ENCODE results near the gene ATP23.

ATP23 gene

DNA sequence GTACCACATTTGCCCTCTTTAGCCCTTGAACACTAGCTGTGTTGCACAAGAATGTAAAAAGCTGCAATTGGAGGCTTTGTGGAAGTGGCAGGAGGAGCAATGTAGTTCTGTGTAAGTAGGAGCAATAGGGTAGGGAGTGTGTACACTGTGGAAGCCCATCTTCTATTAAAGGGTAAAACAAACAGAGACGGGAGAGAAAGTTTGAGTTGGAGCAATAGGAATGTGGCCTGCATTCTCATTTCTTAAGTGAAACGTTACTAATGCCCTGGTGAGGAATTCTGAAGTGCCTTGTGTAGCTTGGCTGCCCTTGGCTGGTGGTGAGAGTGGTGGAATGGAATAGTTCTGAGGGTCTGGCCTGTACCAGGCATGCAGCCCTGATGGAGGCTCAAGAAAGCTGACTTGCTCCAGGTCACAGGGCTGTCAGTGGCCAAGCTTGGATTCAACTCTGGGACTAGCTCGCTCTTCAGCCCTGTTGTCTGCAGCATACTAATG is 38.8 kb upstream of the ATP23 start:
- TF ChIP-seq GATA1 (IDR thresholded peaks at IDR 0.05; ENCODE audit: low read depth, low read length) (no peak), POLR2A (IDR thresholded peaks at IDR 0.05; ENCODE audit: low read length) (no peak)
- no peak for DNase-seq

DNA sequence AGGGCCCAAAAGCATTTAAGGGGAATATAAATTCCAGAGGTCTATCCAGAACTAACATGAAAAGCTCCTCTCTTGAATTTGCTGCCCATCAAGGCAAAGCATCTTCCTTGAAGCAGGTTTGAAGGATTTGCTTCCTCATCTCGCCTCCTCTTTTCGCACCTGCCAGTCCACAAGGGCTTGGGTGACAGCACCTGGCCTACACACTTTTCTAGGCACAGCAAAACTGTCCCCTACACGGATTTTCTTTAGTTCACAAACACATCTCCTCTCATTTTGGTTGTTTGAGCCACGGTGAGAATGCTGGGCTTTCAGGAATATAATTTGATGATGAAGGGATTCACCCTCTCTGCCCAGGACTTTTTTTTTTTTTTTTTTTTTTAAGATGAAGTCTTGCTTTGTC is 36.9 kb upstream of the ATP23 start:
- no peak for DNase-seq
- TF ChIP-seq GATA1 (IDR thresholded peaks at IDR 0.05; ENCODE audit: low read depth, low read length) (no peak), POLR2A (IDR thresholded peaks at IDR 0.05; ENCODE audit: low read length) (no peak)

GRCh38 chr12:57904848-57905811 is 36.2 kb upstream of the ATP23 start:
- peak; percentile 82 to 91 for DNase-seq
- TF ChIP-seq POLR2A (IDR thresholded peaks at IDR 0.05; ENCODE audit: low read length), result no peak
- TF ChIP-seq GATA1 (IDR thresholded peaks at IDR 0.05; ENCODE audit: low read depth, low read length), result no peak

- DNase-seq, result no peak
- no peak for TF ChIP-seq GATA1 (IDR thresholded peaks at IDR 0.05; ENCODE audit: low read depth, low read length)
- TF ChIP-seq POLR2A (IDR thresholded peaks at IDR 0.05; ENCODE audit: low read length), result no peak
Measured at GRCh38 chr12:57905812-57906475, 35.4 kb upstream of the ATP23 start.

- TF ChIP-seq GATA1 (IDR thresholded peaks at IDR 0.05; ENCODE audit: low read depth, low read length) (no peak), POLR2A (IDR thresholded peaks at IDR 0.05; ENCODE audit: low read length) (no peak)
Measured at GRCh38 chr12:57906821-57907220, 34.5 kb upstream of the ATP23 start.

DNA sequence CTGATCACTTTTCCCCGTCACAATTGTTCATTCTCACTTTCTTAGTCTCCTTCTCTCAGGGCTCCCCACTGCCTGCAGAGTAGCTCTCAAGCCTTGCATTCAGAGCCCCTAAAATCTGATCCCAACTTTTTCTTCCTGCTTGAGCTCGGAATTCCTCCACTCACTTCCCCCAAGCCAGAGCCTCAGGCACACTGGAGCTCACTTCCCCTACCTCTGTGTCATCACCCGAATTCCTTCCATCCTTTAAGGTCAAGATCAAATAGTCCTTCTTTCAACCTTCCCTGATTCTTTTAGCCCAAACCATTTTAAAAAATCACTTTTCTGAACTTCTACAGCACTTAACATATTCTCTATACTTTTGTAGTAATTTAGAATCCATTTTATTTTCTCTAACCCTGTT is 34.1 kb upstream of the ATP23 start:
- no peak for DNase-seq
- TF ChIP-seq GATA1 (IDR thresholded peaks at IDR 0.05; ENCODE audit: low read depth, low read length) (no peak), POLR2A (IDR thresholded peaks at IDR 0.05; ENCODE audit: low read length) (no peak)

More at GRCh38 chr12:57906821-57907220, 34.5 kb upstream of the ATP23 start:
- no peak for DNase-seq

DNA sequence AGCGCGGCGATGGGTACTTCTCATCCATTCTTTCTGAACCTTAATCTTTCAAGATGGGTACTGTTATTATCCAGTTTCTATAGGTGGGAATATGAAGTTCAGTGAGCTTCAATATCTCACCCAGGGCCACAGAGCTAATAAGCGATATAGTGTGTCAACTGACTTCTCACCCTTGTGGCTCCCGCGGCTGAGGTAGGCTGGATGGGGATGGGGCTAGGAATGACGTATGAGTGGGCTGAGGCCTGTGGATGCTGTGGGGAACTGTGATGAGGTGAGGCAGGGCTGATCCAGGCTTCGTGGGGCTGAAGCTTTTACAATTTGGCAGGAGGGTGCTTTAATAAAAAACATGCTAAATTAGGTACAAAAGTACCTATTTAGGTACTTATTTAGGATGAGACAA is 32.9 kb upstream of the ATP23 start:
- DNase-seq, result no peak
- TF ChIP-seq POLR2A (IDR thresholded peaks at IDR 0.05; ENCODE audit: low read length), result no peak
- TF ChIP-seq GATA1 (IDR thresholded peaks at IDR 0.05; ENCODE audit: low read depth, low read length), result no peak

GRCh38 chr12:57909056-57909455 is 32.3 kb upstream of the ATP23 start:
- no peak for DNase-seq
- TF ChIP-seq POLR2A (IDR thresholded peaks at IDR 0.05; ENCODE audit: low read length) (no peak), GATA1 (IDR thresholded peaks at IDR 0.05; ENCODE audit: low read depth, low read length) (no peak)

DNA sequence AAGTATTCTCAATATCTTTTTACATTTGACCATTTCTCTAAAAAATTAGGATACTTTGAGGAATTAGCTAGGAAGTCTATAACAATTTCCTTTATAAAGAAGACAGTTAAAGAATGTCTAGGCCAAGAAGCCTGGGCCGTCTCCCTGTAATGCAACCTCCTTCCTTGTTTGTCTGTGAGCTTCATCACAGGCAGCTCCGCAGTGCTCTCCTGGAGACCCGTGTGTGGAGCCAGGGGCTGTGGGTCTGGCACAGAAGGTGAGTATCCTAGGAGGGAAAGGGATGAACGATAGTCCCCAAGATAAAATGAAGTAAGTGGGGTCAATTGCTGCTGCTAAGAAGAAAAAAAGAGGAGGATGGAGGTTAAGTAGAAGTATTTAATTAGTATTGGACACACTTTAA is 31.8 kb upstream of the ATP23 start:
- no peak for TF ChIP-seq GATA1 (IDR thresholded peaks at IDR 0.05; ENCODE audit: low read depth, low read length)
- no peak for TF ChIP-seq POLR2A (IDR thresholded peaks at IDR 0.05; ENCODE audit: low read length)
- no peak for DNase-seq

DNA sequence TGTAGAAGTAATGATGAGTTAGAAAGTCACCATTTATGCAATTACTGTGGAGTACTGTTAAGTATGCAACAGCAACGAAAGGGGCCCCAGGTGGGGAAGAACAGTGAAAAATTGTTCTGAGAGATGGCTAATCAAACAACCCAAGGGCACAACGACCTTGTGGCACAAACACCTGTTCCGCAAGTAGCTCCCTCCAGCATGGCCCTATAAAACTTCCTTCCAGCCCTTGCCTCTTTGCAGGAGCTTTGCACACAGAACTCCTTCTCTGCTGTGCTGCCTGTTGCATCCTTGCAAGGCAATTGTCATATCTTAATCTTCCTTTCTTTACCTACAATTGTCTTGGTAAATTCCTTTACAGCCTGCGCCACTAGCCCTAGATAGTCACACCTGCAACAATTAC is 23.2 kb upstream of the ATP23 start:
- TF ChIP-seq POLR2A (IDR thresholded peaks at IDR 0.05; ENCODE audit: low read length), result no peak
- TF ChIP-seq GATA1 (IDR thresholded peaks at IDR 0.05; ENCODE audit: low read depth, low read length), result no peak
- no peak for DNase-seq

GRCh38 chr12:57927086-57927485 is 14.3 kb upstream of the ATP23 start:
- TF ChIP-seq POLR2A (IDR thresholded peaks at IDR 0.05; ENCODE audit: low read length), result no peak
- no peak for TF ChIP-seq GATA1 (IDR thresholded peaks at IDR 0.05; ENCODE audit: low read depth, low read length)

DNA sequence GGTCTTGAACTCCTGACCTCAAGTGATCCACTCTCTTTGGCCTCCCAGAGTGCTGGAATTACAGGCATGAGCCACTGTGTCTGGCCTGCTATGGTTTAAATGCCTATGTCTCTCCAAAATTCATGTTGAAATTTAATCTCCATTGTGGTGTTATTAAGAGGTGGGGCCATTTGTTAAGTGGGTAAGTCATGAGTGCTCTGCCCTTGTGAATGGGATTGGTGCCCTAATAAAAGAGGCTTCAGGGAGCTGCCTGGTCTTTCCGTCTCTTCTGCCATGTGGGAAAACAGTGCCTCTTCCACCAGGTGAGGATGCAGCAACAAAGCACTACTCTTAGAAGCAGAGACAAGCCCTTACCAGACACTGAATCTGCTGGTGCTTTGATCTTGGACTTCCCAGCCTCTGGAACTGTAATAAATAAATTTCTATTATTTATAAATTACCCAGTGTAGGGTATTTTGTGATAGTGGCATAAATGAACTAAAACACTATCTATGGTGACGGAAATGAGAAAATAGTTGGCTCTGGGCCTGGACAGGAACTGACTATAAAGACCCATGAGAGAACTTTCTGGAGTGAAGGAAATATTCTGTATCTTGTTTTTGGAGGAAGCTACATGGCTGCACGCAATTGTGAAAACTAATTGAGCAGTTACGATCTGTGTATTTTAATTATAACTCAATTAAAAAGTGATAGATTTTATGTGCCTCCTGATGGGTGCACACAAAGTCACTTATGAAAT is 12.1 kb upstream of the ATP23 start:
- DNase-seq, result no peak
- no peak for TF ChIP-seq POLR2A (IDR thresholded peaks at IDR 0.05; ENCODE audit: low read length)
- no peak for TF ChIP-seq GATA1 (IDR thresholded peaks at IDR 0.05; ENCODE audit: low read depth, low read length)

More at GRCh38 chr12:57927086-57927485, 14.3 kb upstream of the ATP23 start:
- DNase-seq, result no peak

DNA sequence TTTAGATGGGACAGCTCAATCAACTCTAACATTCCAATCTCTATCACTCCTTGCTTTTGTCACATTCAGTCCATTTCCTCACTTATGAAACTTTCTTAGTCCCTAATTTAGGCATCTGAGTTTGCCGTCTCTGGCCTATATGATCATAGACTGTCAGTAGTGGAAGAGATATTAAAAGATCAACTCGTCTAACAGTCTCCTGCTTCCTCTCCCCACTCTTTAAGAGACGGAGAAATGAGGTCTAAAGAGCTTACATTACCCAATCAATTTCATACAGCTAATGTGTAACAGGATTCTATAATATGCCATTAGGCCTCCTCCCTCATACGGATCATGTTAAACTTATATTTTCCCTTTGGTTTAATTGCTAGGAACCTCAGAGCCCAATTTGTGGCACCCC is 6.5 kb upstream of the ATP23 start:
- no peak for TF ChIP-seq POLR2A (IDR thresholded peaks at IDR 0.05; ENCODE audit: low read length)
- TF ChIP-seq GATA1 (IDR thresholded peaks at IDR 0.05; ENCODE audit: low read depth, low read length), result no peak
- DNase-seq, result peak; percentile 43 to 48

GRCh38 chr12:57935331-57935730 is 6.0 kb upstream of the ATP23 start:
- DNase-seq, result peak; percentile 43 to 58
- TF ChIP-seq POLR2A (IDR thresholded peaks at IDR 0.05; ENCODE audit: low read length) (no peak), GATA1 (IDR thresholded peaks at IDR 0.05; ENCODE audit: low read depth, low read length) (no peak)
